GM18907 (cell line): Measurements from ENCODE around the gene SELENOF.
"Not testable (repeated sequence)": the region's sequence is repeated elsewhere in the genome, so short reads cannot be mapped to it uniquely, and the experiment has no call there.

Experiments
- ATAC-seq: cut with Tn5 transposase; IDR thresholded peaks from one replicate; pipeline ENCODE4 v1.9.1; 2021; ENCODE audit warnings: mild to moderate bottlenecking, moderate library complexity; ENCODE audit not compliant: unreplicated experiment

SELENOF gene

DNA sequence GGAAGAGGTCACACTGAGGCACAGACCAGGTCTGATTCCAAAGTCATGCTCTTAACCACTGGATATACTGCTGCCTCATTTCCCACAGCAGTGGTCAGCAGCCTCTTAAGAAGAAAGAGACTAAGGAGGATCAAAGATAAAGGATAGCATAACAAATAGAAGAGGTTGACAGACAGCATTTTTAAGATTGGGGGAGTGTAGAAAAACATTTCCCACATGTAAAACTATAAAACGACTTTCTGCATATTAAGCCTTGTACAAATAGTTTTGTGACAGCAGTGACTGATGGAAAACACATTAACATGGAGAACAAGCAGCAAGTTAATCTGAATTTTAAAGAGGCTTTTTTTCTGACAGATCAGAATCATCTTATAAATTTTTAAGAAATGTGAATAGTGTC is 92.0 kb downstream of the SELENOF start:
- no peak for ATAC-seq

DNA sequence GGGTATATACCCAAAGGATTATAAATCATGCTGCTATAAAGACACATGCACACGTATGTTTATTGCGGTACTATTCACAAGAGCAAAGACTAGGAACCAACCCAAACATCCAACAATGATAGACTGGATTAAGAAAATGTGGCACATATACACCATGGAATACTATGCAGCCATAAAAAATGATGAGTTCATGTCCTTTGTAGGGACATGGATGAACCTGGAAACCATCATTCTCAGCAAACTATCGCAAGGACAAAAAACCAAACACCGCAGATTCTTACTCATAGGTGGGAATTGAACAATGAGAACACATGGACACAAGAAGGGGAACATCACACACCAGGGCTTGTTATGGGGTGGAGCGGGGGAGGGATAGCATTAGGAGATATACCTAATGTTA is 94.0 kb downstream of the SELENOF start:
- not testable (repeated sequence) for ATAC-seq

DNA sequence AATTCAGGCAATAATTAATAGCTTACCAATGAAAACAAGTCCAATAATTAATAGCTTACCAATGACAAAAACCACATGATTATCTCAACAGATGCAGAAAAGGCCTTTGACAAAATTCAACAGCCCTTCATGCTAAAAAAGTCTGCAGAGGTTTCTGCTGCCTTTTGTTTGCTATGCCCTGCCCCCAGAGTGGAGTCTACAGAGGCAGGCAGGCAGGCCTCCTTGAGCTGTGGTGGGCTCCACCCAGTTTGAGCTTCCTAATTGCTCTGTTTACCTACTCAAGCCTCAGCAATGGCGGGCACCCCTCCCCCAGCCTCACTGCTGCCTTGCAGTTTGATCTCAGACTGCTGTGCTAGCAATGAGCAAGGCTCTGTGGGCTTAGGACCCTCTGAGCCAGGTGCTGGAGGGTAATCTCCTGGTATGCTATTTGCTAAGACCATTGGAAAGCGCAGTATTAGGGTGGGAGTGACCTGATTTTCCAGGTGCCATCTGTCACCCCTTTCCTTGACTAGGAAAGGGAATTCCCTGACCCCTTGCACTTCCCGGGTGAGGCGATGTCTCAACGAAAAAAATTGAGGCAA is 96.6 kb downstream of the SELENOF start:
- ATAC-seq, result not testable (repeated sequence)

DNA sequence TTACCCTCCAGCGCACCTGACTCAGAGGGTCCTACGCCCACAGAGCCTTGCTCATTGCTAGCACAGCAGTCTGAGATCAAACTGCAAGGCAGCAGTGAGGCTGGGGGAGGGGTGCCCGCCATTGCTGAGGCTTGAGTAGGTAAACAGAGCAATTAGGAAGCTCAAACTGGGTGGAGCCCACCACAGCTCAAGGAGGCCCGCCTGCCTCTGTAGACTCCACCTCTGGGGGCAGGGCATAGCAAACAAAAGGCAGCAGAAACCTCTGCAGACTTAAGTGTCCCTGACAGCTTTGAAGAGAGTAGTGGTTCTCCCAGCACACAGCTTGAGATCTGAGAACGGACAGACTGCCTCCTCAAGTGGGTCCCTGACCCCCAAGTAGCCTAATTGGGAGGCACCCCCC is 99.8 kb downstream of the SELENOF start:
- not testable (repeated sequence) for ATAC-seq
